Left lung (tissue), 10 donors: ENCODE data around the gene ZMYM2. TPM values are rescaled to one million over a fixed set of nuclear protein-coding genes. Genes with fewer than 3 reads are reported as not detected.

Experiments used
- ATAC-seq: fragments of 200-7000 bp; cut with Tn5 transposase; one replicate; pipeline ENCODE4 v1.9.1; 2020; ENCODE audit warnings: moderate library complexity
- DNase-seq, 4 donors: peaks; one replicate each; pipeline ENCODE4 v3.0.0-alpha.2; 2013 to 2020
- H3K27ac ChIP-seq, 2 donors: fragments of 200-600 bp; sonication (generic) in 1 of 2; one replicate each; pipeline versions ENCODE4 v1.5.0 to v1.8.0; 2020 to 2021
- H3K27me3 ChIP-seq, 2 donors: fragments of 200-600 bp; sonication (generic) in 1 of 2; one replicate each; pipeline versions ENCODE4 v1.5.0 to v1.8.0; 2020 to 2021
- H3K36me3 ChIP-seq, 2 donors: fragments of 200-600 bp; sonication (generic) in 1 of 2; one replicate each; pipeline versions ENCODE4 v1.5.0 to v1.8.0; 2020 to 2021
- H3K4me1 ChIP-seq, 2 donors: fragments of 200-600 bp; one replicate each; pipeline ENCODE4 v1.8.0; 2021
- H3K4me3 ChIP-seq, 2 donors: fragments of 200-600 bp; sonication (generic) in 1 of 2; one replicate each; pipeline versions ENCODE4 v1.5.0 to v1.8.0; 2020 to 2021; ENCODE audit warnings: mild to moderate bottlenecking in 1 of 2
- H3K9me3 ChIP-seq, 2 donors: fragments of 200-600 bp; sonication (generic) in 1 of 2; one replicate each; pipeline versions ENCODE4 v1.5.0 to v1.8.0; 2020 to 2021
- intact Hi-C, 2 donors: fragments of 100-400 bp; cut with DNase I; formaldehyde crosslinking; loops; one replicate each; pipeline versions ENCODE4 v1.11.2 to v1.14.2; 2022
- polyA plus RNA-seq, 6 donors: library from polyadenylated mRNA; unstranded; fragments of 120-200 nt; gene quantifications; one replicate each; pipeline ENCODE4 v1.2.1, GENCODE V29; 2013; ENCODE audit not compliant: insufficient read length in 6 of 6
- total RNA-seq, 2 donors: library from RNA; stranded (reverse); fragmentation: NEBNext Ultra II Directional; extraction: Animal tissue kit (Norgen Biotek cat#: 25700); gene quantifications; one replicate each; pipeline ENCODE4 v1.2.1, GENCODE V29; 2021
- TF ChIP-seq, protein P1 (sequence below), 2 donors: fragments of 200-600 bp; sonication (generic) in 1 of 2; IDR thresholded peaks; one replicate each; pipeline versions ENCODE4 v1.5.0 to v1.8.0; 2021; ENCODE audit warnings: antibody characterized with exemption in 2 of 2
- donor health status: DM: no; HTN: yes; CAD: no.
- donor health status: DM: no; HTN: no; CAD: no.

The ZMYM2 gene
- total and polyA plus RNA-seq, 8 donors = 64.8 to 153 (median 122) TPM

GRCh38 chr13:20045950-20046548 is 87.5 kb downstream of the ZMYM2 start:
- Histone ChIP-seq H3K36me3 (peaks cover 0 to 35% of the 10 kb centered on the region in 2 donors), H3K4me3 (no peak overlapping the region), H3K27me3 (no peaks in the 10 kb centered on the region), H3K9me3 (no peaks in the 10 kb centered on the region), H3K4me1 (peaks cover 0 to 17% of the 10 kb centered on the region in 2 donors), H3K27ac (no peak overlapping the region)
- TF ChIP-seq, protein P1, sequence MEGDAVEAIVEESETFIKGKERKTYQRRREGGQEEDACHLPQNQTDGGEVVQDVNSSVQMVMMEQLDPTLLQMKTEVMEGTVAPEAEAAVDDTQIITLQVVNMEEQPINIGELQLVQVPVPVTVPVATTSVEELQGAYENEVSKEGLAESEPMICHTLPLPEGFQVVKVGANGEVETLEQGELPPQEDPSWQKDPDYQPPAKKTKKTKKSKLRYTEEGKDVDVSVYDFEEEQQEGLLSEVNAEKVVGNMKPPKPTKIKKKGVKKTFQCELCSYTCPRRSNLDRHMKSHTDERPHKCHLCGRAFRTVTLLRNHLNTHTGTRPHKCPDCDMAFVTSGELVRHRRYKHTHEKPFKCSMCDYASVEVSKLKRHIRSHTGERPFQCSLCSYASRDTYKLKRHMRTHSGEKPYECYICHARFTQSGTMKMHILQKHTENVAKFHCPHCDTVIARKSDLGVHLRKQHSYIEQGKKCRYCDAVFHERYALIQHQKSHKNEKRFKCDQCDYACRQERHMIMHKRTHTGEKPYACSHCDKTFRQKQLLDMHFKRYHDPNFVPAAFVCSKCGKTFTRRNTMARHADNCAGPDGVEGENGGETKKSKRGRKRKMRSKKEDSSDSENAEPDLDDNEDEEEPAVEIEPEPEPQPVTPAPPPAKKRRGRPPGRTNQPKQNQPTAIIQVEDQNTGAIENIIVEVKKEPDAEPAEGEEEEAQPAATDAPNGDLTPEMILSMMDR (IDR thresholded peaks at IDR 0.05) = no peak
- ATAC-seq (no peak), DNase-seq (no peak)
- intact Hi-C loops = no loop called here

DNA sequence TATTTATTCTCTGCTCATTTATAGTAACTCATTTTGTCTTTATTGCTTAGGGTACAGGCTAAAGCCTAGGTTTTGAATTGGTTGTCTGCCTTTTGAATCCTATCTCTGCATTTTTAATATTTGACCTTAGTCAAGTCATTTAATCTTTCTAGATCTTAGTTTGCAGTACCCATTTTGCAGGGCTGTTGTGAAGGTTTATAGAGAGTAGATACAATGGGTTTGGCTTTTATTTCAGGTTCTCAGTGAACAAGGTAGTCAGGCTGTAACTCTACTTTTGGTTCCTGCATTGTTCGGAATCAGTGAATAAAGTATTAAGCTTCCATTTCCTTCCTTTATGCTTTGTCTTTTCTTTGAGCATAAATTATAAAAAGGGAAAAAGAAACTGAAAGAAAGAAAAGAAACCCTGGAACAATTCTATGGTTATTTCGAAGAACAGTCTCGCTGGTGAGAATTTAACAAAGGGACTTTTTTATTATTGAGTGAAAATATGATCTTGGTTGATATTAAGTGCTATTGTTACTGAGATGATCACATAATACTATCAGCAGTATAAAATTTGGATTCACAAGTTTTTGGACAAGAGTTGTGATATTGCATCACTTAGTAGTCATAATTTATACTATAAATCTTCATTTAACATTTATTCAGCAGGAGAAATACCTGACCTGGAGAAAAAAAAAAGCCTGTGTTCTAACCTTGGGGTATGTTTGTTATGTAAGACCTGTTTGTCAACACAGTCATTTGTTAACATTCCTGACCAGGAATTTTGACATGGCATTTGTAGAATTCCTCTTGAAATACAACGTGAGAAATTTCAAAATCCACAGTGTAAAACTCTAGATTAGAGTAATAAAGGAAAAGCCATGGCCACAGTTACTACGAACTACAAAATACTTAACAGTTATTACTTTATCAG is 91.3 kb downstream of the ZMYM2 start:
- Histone ChIP-seq H3K4me1 (peaks cover 0 to 17% of the 10 kb centered on the region in 2 donors), H3K36me3 (peaks cover 0 to 33% of the 10 kb centered on the region in 2 donors), H3K9me3 (no peaks in the 10 kb centered on the region), H3K27ac (peak overlapping the region in 1 of 2 donors; percentile 38), H3K4me3 (no peak overlapping the region), H3K27me3 (no peaks in the 10 kb centered on the region)
- intact Hi-C loops = no loop called here
- no peak for ATAC-seq
- DNase-seq = no peak
- TF ChIP-seq, protein P1 (IDR thresholded peaks at IDR 0.05) = no peak

- Histone ChIP-seq H3K27ac (no peak overlapping the region), H3K9me3 (no peaks in the 10 kb centered on the region), H3K4me1 (peaks cover 0 to 17% of the 10 kb centered on the region in 2 donors), H3K36me3 (peaks cover 0 to 40% of the 10 kb centered on the region in 2 donors), H3K4me3 (no peak overlapping the region), H3K27me3 (no peaks in the 10 kb centered on the region)
- intact Hi-C loops = no loop called here
- no peak for DNase-seq
- TF ChIP-seq, protein P1 (IDR thresholded peaks at IDR 0.05) = no peak
- no peak for ATAC-seq
Measured at GRCh38 chr13:20051366-20051765, 92.8 kb downstream of the ZMYM2 start.

DNA sequence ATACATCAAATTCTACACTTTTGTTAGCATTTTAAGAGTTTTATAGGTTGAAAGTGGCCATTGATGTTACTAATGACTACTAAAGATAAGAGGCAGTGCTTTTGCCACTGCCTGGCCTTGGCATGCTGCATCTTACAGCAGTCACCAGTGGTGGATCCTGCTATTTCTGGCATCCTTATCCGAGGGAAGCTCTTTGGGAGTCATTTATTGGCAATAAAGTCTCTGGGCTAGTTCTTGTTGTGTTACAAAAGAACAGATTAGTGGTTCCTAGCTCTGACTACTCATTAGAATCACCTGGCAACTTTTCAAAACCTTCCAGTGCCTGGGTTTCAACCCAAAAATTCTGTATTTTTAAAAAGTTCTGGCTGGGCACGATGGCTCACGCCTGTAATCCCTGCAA is 94.5 kb downstream of the ZMYM2 start:
- TF ChIP-seq, protein P1 (IDR thresholded peaks at IDR 0.05) = no peak
- H3K4me1 ChIP-seq = peaks cover 0 to 17% of the 10 kb centered on the region in 2 donors
- H3K27ac ChIP-seq = no peak overlapping the region
- intact Hi-C loops = no loop called here
- ATAC-seq = no peak
- H3K27me3 ChIP-seq = no peaks in the 10 kb centered on the region
- peaks cover 0 to 46% of the 10 kb centered on the region in 2 donors for H3K36me3 ChIP-seq
- H3K9me3 ChIP-seq = no peaks in the 10 kb centered on the region
- H3K4me3 ChIP-seq = no peak overlapping the region
- DNase-seq = no peak

GRCh38 chr13:20053891-20054290 is 95.4 kb downstream of the ZMYM2 start:
- no peak overlapping the region for H3K27ac ChIP-seq
- DNase-seq = no peak
- no peaks in the 10 kb centered on the region for H3K27me3 ChIP-seq
- no peak overlapping the region for H3K4me3 ChIP-seq
- TF ChIP-seq, protein P1 (IDR thresholded peaks at IDR 0.05) = no peak
- intact Hi-C loops = no loop called here
- H3K9me3 ChIP-seq = no peaks in the 10 kb centered on the region
- H3K4me1 ChIP-seq = peaks cover 0 to 14% of the 10 kb centered on the region in 2 donors
- H3K36me3 ChIP-seq = peaks cover 0 to 55% of the 10 kb centered on the region in 2 donors
- no peak for ATAC-seq
